Heart right ventricle (tissue), 16 donors: ENCODE measurements around the gene TMEM221. TPM values are rescaled to one million over a fixed set of nuclear protein-coding genes. Genes with fewer than 3 reads are reported as not detected.

Experiments
- ATAC-seq, 8 donors: fragments of 200-7000 bp; cut with Tn5 transposase; one replicate each; pipeline ENCODE4 v1.9.1; 2020; ENCODE audit warnings: mild to moderate bottlenecking in 8 of 8, moderate library complexity in 8 of 8, moderate number of reproducible peaks in 1 of 8
- DNase-seq, 2 donors: peaks; one replicate each; pipeline ENCODE4 v3.0.0-alpha.2; 2020
- H3K27ac ChIP-seq, 10 donors: fragments of 200-600 bp; sonication (generic) in 2 of 10; one replicate each; pipeline versions ENCODE4 v1.5.0 to v1.8.0; 2020 to 2022; ENCODE audit warnings: mild to moderate bottlenecking in 3 of 10
- H3K27me3 ChIP-seq, 7 donors: fragments of 200-600 bp; one replicate each; pipeline ENCODE4 v1.8.0; 2021 to 2022; ENCODE audit warnings: mild to moderate bottlenecking in 2 of 7
- H3K36me3 ChIP-seq, 9 donors: fragments of 200-600 bp; sonication (generic) in 1 of 9; one replicate each; pipeline versions ENCODE4 v1.5.0 to v1.8.0; 2020 to 2022; ENCODE audit warnings: mild to moderate bottlenecking in 2 of 9
- H3K4me1 ChIP-seq, 9 donors: fragments of 200-600 bp; sonication (generic) in 1 of 9; one replicate each; pipeline versions ENCODE4 v1.5.0 to v1.8.0; 2020 to 2022; ENCODE audit warnings: mild to moderate bottlenecking in 4 of 9
- H3K4me3 ChIP-seq, 10 donors: fragments of 200-600 bp; sonication (generic) in 2 of 10; one replicate each; pipeline versions ENCODE4 v1.5.0 to v1.8.0; 2020 to 2022; ENCODE audit warnings: mild to moderate bottlenecking in 7 of 10, moderate library complexity in 2 of 10
- H3K9me3 ChIP-seq, 11 donors: fragments of 200-600 bp in 10 of 11; sonication (generic) in 2 of 11; one replicate each; pipeline versions ENCODE4 v1.5.0 to v1.8.0; 2013 to 2022; ENCODE audit warnings: mild to moderate bottlenecking in 2 of 11, control low read depth in 1 of 11, moderate library complexity in 1 of 11
- CTCF ChIP-seq, 9 donors: fragments of 200-600 bp; sonication (generic) in 2 of 9; IDR thresholded peaks; one replicate each; pipeline versions ENCODE4 v1.5.0 to v1.8.0; 2021 to 2022; ENCODE audit warnings: antibody characterized with exemption in 9 of 9, mild to moderate bottlenecking in 5 of 9, moderate library complexity in 1 of 9
- WGBS, 2 donors: extraction: QIAGEN DNeasy Blood & Tissue Kit; methylation state at CpG; one replicate each; pipeline ENCODE4 v1.1.7; 2013; ENCODE audit warnings: inconsistent platforms in 1 of 2; 5-methylcytosine and 5-hydroxymethylcytosine counted together
- intact Hi-C, 10 donors: fragments of 100-400 bp; cut with DNase I; formaldehyde crosslinking; loops; one replicate each; pipeline versions ENCODE4 v1.11.1 to v1.14.2; 2022
- polyA plus RNA-seq, 2 donors: library from polyadenylated mRNA; stranded (reverse); fragments of 200-250 nt; gene quantifications; one replicate each; pipeline ENCODE4 v1.2.3, GENCODE V29; 2013
- total RNA-seq, 10 donors: library from RNA; stranded (reverse); fragmentation: NEBNext Ultra II Directional in 3 of 10; extraction: Animal tissue kit (Norgen Biotek cat#: 25700) in 3 of 10; gene quantifications; one replicate each; pipeline versions ENCODE4 v1.2.1 to v1.2.4, GENCODE V29; 2021 to 2023
- donor health status: Arrhythmogenic right ventricular cardiomyopathy.
- donor health status: ischemic (EF 13 %, LVEDD 7.1; RV severe dilation, severe dysfunction).
- donor health status: healthy with polysubstance abuse.
- donor health status: DM: no; HTN: yes; CAD: no.
- donor health status: DM: no; HTN: no; CAD: no.
- donor health status: ischemic (EF 25% LVEDD 6.9; RV normal size, moderate dysfunction).
- donor health status: ischemic (EF 25% LVEDD 5.7; RV mildly dilated, moderate dysfunction).
- donor health status: healthy.
- donor health status: DM: yes; HTN: yes; CAD: no.
- donor health status: Ischemic cardiomyopathy.
- donor health status: ischemic (EF 35%, LVEDD 5.7; RV mildly dilated, moderate dysfunction).
- donor health status: nonischemic (EF 11% LVEDD 7.7; RV severe dilation, severe dysfunction).
- donor health status: DM: yes; HTN: yes; CAD: no.
- donor health status: PGD.
- donor health status: ischemic (EF 29% LVEDD 5.4; RV normal size, mild dysfunction).
- donor health status: nonischemic (EF 23%, LVEDD 6.1; RV moderate dilation, normal function).

TMEM221 gene
- total and polyA plus RNA-seq, 12 donors: 0.03 to 0.20 (median 0.12) TPM; not detected in 9

GRCh38 chr19:17495639-17496296 lies 47.3 kb upstream of the TMEM221 start:
- Histone ChIP-seq H3K27ac (no peak overlapping the region), H3K4me3 (no peak overlapping the region), H3K4me1 (peaks cover 0 to 44% (median 25%) of the 10 kb centered on the region in 9 donors), H3K36me3 (peaks cover 0 to 52% (median 12%) of the 10 kb centered on the region in 9 donors), H3K9me3 (no peaks in the 10 kb centered on the region), H3K27me3 (no peaks in the 10 kb centered on the region)
- DNase-seq (no peak), ATAC-seq (no peak)
- WGBS, 2 donors: 72% methylated on average over 9 of the region's 9 CpGs
- no peak for TF ChIP-seq CTCF (IDR thresholded peaks at IDR 0.05)
- intact Hi-C loops: no loop called here

DNA sequence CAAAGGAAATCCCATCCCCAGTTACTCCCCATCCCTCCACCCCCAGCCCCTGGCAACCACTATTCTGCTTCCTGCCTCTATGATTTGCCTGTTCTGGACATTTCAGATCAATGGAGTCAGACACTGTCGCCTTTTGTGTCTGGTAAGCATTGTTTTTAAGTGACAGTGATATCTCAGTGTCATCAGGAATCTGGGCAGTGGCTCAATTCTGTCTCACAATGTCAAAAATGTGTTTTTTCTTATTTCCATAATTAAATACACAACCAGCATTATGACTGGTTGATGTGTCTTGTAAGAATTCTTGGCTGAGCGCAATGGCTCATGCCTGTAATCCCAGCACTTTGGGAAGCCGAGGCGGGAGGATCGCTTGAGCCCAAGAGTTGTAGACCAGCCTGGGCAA lies 42.8 kb upstream of the TMEM221 start:
- DNase-seq: no peak
- intact Hi-C loops: no loop called here
- TF ChIP-seq CTCF (IDR thresholded peaks at IDR 0.05): no peak
- peaks cover 0 to 69% (median 3%) of the 10 kb centered on the region in 9 donors for H3K36me3 ChIP-seq
- ATAC-seq: no peak
- WGBS, 2 donors: 73 to 76% methylated on average over 5 of the region's 5 CpGs
- H3K9me3 ChIP-seq: no peaks in the 10 kb centered on the region
- no peaks in the 10 kb centered on the region for H3K27me3 ChIP-seq
- peak overlapping the region in 3 of 10 donors; percentile 14 to 71 (median 58) for H3K27ac ChIP-seq
- H3K4me3 ChIP-seq: no peak overlapping the region
- peaks cover 8 to 41% (median 18%) of the 10 kb centered on the region in 9 donors for H3K4me1 ChIP-seq

- Histone ChIP-seq H3K36me3 (peaks cover 0 to 64% (median 3%) of the 10 kb centered on the region in 9 donors), H3K9me3 (no peaks in the 10 kb centered on the region), H3K4me3 (no peak overlapping the region), H3K4me1 (peaks cover 8 to 37% (median 18%) of the 10 kb centered on the region in 9 donors), H3K27ac (peak overlapping the region in 3 of 10 donors; percentile 14 to 71 (median 58)), H3K27me3 (no peaks in the 10 kb centered on the region)
- TF ChIP-seq CTCF (IDR thresholded peaks at IDR 0.05): no peak
- WGBS, 2 donors: 64 to 67% methylated on average over 4 of the region's 4 CpGs
- no peak for DNase-seq
- ATAC-seq: no peak
- intact Hi-C loops: no loop called here
Measured at GRCh38 chr19:17490411-17490810, 41.9 kb upstream of the TMEM221 start.

- H3K4me3 ChIP-seq: peak overlapping the region in 2 of 10 donors; percentile 30 to 39
- H3K4me1 ChIP-seq: peaks cover 8 to 37% (median 18%) of the 10 kb centered on the region in 9 donors
- intact Hi-C loops: no loop called here
- peak in 1 of 9 donors; percentile 1 for TF ChIP-seq CTCF (IDR thresholded peaks at IDR 0.05)
- ATAC-seq: peak in 6 of 8 donors; percentile 11 to 66 (median 23)
- no peaks in the 10 kb centered on the region for H3K27me3 ChIP-seq
- no peaks in the 10 kb centered on the region for H3K9me3 ChIP-seq
- H3K36me3 ChIP-seq: peaks cover 0 to 63% (median 3%) of the 10 kb centered on the region in 9 donors
- DNase-seq: no peak
- 63 to 84% methylated on average over 9 of the region's 9 CpGs for WGBS, 2 donors
- H3K27ac ChIP-seq: peak overlapping the region in 8 of 10 donors; percentile 15 to 71 (median 46)
Measured at GRCh38 chr19:17489392-17490030, 41.0 kb upstream of the TMEM221 start.
